Suprapubic skin (tissue), 3 donors: ENCODE measurements around the gene CRYBB3.

Experiments
- POLR2A ChIP-seq, 2 donors: fragments of 450-650 bp; IDR thresholded peaks; one replicate each; pipeline ENCODE4 v1.6.1; 2017; ENCODE audit warnings: antibody characterized with exemption in 2 of 2, mild to moderate bottlenecking in 2 of 2, moderate library complexity in 2 of 2
- TF ChIP-seq, protein P1 (sequence below), 2 donors: fragments of 200-600 bp in 1 of 2; fragments of 450-650 bp in 1 of 2; sonication (generic) in 1 of 2; IDR thresholded peaks; one replicate each; pipeline ENCODE4 v1.5.1; 2016 to 2019; ENCODE audit warnings: antibody characterized with exemption in 2 of 2, mild to moderate bottlenecking in 1 of 2, moderate library complexity in 1 of 2

DNA sequence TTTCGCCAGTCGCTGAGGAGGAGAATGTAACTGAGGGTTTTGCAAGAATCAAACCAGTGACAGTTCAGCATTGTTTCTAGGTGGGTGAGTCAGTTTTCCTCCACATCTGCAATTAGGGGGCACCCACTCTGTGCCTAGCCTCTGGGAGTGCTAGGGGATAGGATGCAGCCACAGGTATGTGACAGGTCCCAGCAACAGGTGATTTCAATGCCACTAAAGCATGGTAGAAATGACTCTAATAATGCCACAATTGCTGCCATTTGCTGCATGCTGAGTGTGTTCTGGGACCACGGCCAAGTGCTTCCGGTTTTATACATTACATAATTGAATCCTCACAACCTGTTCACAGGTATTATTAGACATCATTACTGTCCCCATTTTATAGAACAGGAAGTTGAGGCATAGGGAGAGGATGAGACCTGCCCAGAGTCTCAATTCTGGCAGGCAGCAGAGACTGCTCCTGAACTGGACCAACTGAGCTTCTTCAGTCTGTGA is 20.3 kb downstream of the CRYBB3 start:
- TF ChIP-seq, protein P1, sequence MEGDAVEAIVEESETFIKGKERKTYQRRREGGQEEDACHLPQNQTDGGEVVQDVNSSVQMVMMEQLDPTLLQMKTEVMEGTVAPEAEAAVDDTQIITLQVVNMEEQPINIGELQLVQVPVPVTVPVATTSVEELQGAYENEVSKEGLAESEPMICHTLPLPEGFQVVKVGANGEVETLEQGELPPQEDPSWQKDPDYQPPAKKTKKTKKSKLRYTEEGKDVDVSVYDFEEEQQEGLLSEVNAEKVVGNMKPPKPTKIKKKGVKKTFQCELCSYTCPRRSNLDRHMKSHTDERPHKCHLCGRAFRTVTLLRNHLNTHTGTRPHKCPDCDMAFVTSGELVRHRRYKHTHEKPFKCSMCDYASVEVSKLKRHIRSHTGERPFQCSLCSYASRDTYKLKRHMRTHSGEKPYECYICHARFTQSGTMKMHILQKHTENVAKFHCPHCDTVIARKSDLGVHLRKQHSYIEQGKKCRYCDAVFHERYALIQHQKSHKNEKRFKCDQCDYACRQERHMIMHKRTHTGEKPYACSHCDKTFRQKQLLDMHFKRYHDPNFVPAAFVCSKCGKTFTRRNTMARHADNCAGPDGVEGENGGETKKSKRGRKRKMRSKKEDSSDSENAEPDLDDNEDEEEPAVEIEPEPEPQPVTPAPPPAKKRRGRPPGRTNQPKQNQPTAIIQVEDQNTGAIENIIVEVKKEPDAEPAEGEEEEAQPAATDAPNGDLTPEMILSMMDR (IDR thresholded peaks at IDR 0.05) = no peak
- TF ChIP-seq POLR2A (IDR thresholded peaks at IDR 0.05) = no peak
